Caco-2 (cell line): ENCODE data around the gene MICALL2. TPM values are rescaled to one million over a fixed set of nuclear protein-coding genes. Genes with fewer than 3 reads are reported as not detected.

Source experiments
- BruUV-seq: library from RNA; stranded (reverse); fragments of 400-500 nt; replicated peaks from 2 replicates; lab custom pipeline; 2021; lab: Mats Ljungman, UMichigan
- CTCF ChIA-PET: fragments of 300-600 bp; sonication (Branson Sonifier 250); formaldehyde crosslinking; loops from one replicate; lab custom pipeline; 2022; ENCODE audit warnings: antibody characterized with exemption; lab: Charles Lee
- POLR2A ChIA-PET: fragments of 300-600 bp; sonication (Branson Sonifier 250); formaldehyde crosslinking; loops from one replicate; lab custom pipeline; 2022; ENCODE audit warnings: antibody characterized with exemption; lab: Charles Lee
- DNase-seq, 2 experiments: peaks; one replicate each; pipeline versions ENCODE4 v3.0.0 to v3.0.0-alpha.2; 2020 to 2022
- H3K27me3 ChIP-seq: replicated peaks from 2 replicates; pipeline ENCODE4 v1.6.0; 2011; ENCODE audit warnings: low read length; ENCODE audit not compliant: control insufficient read depth, insufficient read depth
- H3K36me3 ChIP-seq: 2 replicates; pipeline ENCODE4 v1.5.1; 2011; ENCODE audit warnings: low read length; ENCODE audit not compliant: control insufficient read depth, insufficient read depth
- H3K4me1 ChIP-seq: fragments of 250-450 bp; sonication (Bioruptor Pico); 2 replicates; pipeline ENCODE4 v1.5.1; 2020; ENCODE audit warnings: mild to moderate bottlenecking
- H3K4me3 ChIP-seq: 2 replicates; pipeline ENCODE4 v1.5.1; 2011; ENCODE audit warnings: low read depth, mild to moderate bottlenecking, control low read depth, low read length
- H3K9me3 ChIP-seq: fragments of 250-450 bp; sonication (Bioruptor Pico); 2 replicates; pipeline ENCODE4 v1.5.1; 2020; ENCODE audit warnings: mild to moderate bottlenecking, moderate library complexity
- H3K27ac Mint-ChIP-seq: one replicate; pipeline ENCODE4 v1.8.0; 2022; ENCODE audit warnings: mixed read lengths; ENCODE audit not compliant: unreplicated experiment
- H3K27me3 Mint-ChIP-seq: one replicate; pipeline ENCODE4 v1.8.0; 2022; ENCODE audit warnings: mixed read lengths; ENCODE audit not compliant: insufficient read depth, unreplicated experiment
- H3K36me3 Mint-ChIP-seq: one replicate; pipeline ENCODE4 v1.8.0; 2022; ENCODE audit warnings: mild to moderate bottlenecking, mixed read lengths; ENCODE audit not compliant: insufficient read depth, unreplicated experiment
- H3K4me1 Mint-ChIP-seq: one replicate; pipeline ENCODE4 v1.8.0; 2022; ENCODE audit warnings: low read depth, mixed read lengths; ENCODE audit not compliant: unreplicated experiment
- H3K4me3 Mint-ChIP-seq: one replicate; pipeline ENCODE4 v1.8.0; 2022; ENCODE audit warnings: mild to moderate bottlenecking, moderate library complexity, mixed read lengths; ENCODE audit not compliant: unreplicated experiment
- H3K9me3 Mint-ChIP-seq: one replicate; pipeline ENCODE4 v1.8.0; 2022; ENCODE audit warnings: mixed read lengths; ENCODE audit not compliant: unreplicated experiment
- CTCF ChIP-seq, 2 experiments: fragments of 200-600 bp in 1 of 2; IDR thresholded peaks; 1 replicate in 1 of 2; 2 replicates in 1 of 2; pipeline versions ENCODE4 v1.5.1 to v1.8.0; 2011 to 2022; ENCODE audit warnings: antibody characterized with exemption in 1 of 2, control low read depth in 1 of 2, inconsistent platforms in 1 of 2, low read depth in 1 of 2, low read length in 1 of 2, mild to moderate bottlenecking in 1 of 2, moderate library complexity in 1 of 2; ENCODE audit not compliant: insufficient read depth in 1 of 2, severe bottlenecking in 1 of 2, unreplicated experiment in 1 of 2
- intact Hi-C: fragments of 100-400 bp; cut with micrococcal nuclease; formaldehyde crosslinking; loops from one replicate; pipeline ENCODE4 v1.10.0; 2022; ENCODE audit not compliant: unreplicated experiment
- total RNA-seq: library from RNA; stranded (reverse); gene quantifications from 2 replicates; pipeline ENCODE4 v1.2.3, GENCODE V29; 2022

MICALL2 gene
- total RNA-seq, 1 experiment from 2014 or later: 14.7 TPM

GRCh38 chr7:1392556-1392955 is 66.7 kb downstream of the MICALL2 start:
- POLR2A ChIA-PET: no interaction called here
- CTCF ChIA-PET: interaction anchor here (0.6 kb wide), 1 partner anchor 24 kb away, joined by 3 read pairs; no protein-coding TSS in a partner anchor
- Histone ChIP-seq H3K4me1 (peaks cover 11% of the 10 kb centered on the region; the same call in 1 of the 2 replicates), H3K4me3 (no peak overlapping the region), H3K9me3 (peaks cover 8% of the 10 kb centered on the region), H3K27me3 (no peaks in the 10 kb centered on the region; the same call in 1 of the 2 replicates), H3K36me3 (no peaks in the 10 kb centered on the region)
- H3K36me3 Mint-ChIP-seq: no peaks in the 10 kb centered on the region
- no peak overlapping the region for H3K27ac Mint-ChIP-seq
- H3K27me3 Mint-ChIP-seq: peaks cover 7% of the 10 kb centered on the region
- H3K9me3 Mint-ChIP-seq: no peaks in the 10 kb centered on the region
- H3K4me1 Mint-ChIP-seq: no peaks in the 10 kb centered on the region
- no TSS peak for BruUV-seq
- TF ChIP-seq CTCF (IDR thresholded peaks at IDR 0.05; ENCODE audit: insufficient read depth in 1 of 2, low read depth in 1 of 2, low read length in 1 of 2, severe bottlenecking in 1 of 2, unreplicated experiment in 1 of 2): no peak
- H3K4me3 Mint-ChIP-seq: no peak overlapping the region
- DNase-seq: no peak
- intact Hi-C loops: no loop called here

- Mint-ChIP-seq H3K4me3 (no peak overlapping the region), H3K36me3 (no peaks in the 10 kb centered on the region), H3K27ac (no peak overlapping the region), H3K27me3 (peaks cover 7% of the 10 kb centered on the region), H3K9me3 (no peaks in the 10 kb centered on the region), H3K4me1 (no peaks in the 10 kb centered on the region)
- BruUV-seq: no TSS peak
- ChIA-PET CTCF (no interaction called here), POLR2A (no interaction called here)
- intact Hi-C loops: no loop called here
- H3K9me3 ChIP-seq: peaks cover 8% of the 10 kb centered on the region
- H3K4me1 ChIP-seq: peaks cover 11% of the 10 kb centered on the region; the same call in 1 of the 2 replicates
- no peak overlapping the region for H3K4me3 ChIP-seq
- TF ChIP-seq CTCF (IDR thresholded peaks at IDR 0.05; ENCODE audit: insufficient read depth in 1 of 2, low read depth in 1 of 2, low read length in 1 of 2, severe bottlenecking in 1 of 2, unreplicated experiment in 1 of 2): no peak
- H3K36me3 ChIP-seq: no peaks in the 10 kb centered on the region
- no peaks in the 10 kb centered on the region; the same call in 1 of the 2 replicates for H3K27me3 ChIP-seq
- no peak for DNase-seq
These were observed 67.8 kb downstream of the MICALL2 start for GRCh38 chr7:1391449-1391848.

GRCh38 chr7:1388703-1389335 is 70.5 kb downstream of the MICALL2 start:
- Mint-ChIP-seq H3K27me3 (peaks cover 14% of the 10 kb centered on the region), H3K4me3 (no peak overlapping the region), H3K4me1 (no peaks in the 10 kb centered on the region), H3K36me3 (no peaks in the 10 kb centered on the region), H3K9me3 (no peaks in the 10 kb centered on the region), H3K27ac (no peak overlapping the region)
- no peaks in the 10 kb centered on the region; the same call in 1 of the 2 replicates for H3K27me3 ChIP-seq
- no peak for TF ChIP-seq CTCF (IDR thresholded peaks at IDR 0.05; ENCODE audit: insufficient read depth in 1 of 2, low read depth in 1 of 2, low read length in 1 of 2, severe bottlenecking in 1 of 2, unreplicated experiment in 1 of 2)
- POLR2A ChIA-PET: no interaction called here
- H3K9me3 ChIP-seq: peaks cover 8% of the 10 kb centered on the region
- H3K36me3 ChIP-seq: no peaks in the 10 kb centered on the region
- intact Hi-C loops: no loop called here
- H3K4me3 ChIP-seq: no peak overlapping the region
- peaks cover 4% of the 10 kb centered on the region; the same call in 1 of the 2 replicates for H3K4me1 ChIP-seq
- BruUV-seq: no TSS peak
- DNase-seq: no peak
- CTCF ChIA-PET: interaction anchor here (0.5 kb wide), 1 partner anchor 20 kb away, joined by 5 read pairs; no protein-coding TSS in a partner anchor
